ENCODE measurements around the gene DGLUCY.
"Not testable (repeated sequence)": the region's sequence is repeated elsewhere in the genome, so short reads cannot be mapped to it uniquely, and the experiment has no call there.

The DGLUCY gene

DNA sequence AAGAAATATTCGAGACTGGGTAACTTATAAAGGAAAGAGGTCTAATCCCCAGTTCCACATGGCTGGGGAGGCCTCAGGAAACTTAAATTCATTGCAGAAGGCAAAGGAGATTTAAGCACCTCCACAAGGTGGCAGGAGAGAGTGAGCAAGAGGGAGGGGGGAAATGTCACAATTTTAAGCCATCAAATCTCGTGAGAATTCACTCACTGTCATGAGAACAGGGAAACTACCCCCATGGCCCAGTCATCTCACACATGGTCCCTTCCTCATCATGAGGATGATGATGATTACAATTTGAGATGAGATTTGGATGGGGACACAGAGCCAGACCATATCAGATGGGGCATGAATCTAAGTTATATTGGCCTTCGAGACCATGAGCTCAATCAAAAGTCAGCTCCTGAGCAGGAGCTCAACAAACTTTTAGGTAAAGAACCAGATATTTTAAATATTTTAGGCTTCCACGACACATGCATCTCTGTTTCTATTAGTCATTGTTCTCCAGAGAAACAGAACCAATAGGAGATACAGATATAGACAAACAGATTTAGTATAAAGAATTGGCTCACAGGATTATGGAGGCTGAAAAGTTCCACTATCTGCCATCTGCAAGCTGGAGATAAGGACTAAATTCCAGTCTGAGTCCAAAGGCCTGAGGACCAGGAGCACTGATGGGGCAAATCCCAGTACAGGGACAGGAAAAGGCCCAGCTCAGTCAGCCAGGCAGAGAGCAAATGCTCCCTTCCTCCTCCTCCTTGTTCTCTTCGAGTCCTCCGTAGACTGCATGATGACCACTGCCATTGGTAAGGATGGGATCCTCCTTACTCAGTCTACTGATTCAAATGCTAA, 24.9 kb downstream of the DGLUCY start:
- no peak for DNase-seq (ENCODE audit: low read depth in 2 of 2)

DNA sequence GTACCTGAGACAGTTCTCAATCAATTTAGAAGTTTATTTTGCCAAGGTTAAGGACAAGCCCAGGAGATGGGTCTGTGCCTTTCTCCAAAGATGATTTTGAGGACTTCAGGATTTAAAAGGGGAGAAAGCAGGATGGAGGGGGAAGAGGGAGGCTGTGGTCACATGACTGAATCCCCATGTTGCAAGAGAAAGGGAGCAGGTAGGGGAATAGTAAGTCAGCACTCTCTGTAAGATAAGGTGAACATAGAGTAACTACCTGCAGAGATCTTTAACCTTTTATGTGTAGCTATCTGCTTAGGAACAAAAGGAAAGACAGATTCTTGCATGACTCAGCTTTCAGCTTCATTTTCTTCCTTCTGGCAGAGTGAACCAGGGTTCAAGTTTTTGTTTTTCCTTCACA, 25.9 kb downstream of the DGLUCY start:
- no peak for DNase-seq (ENCODE audit: low read depth in 2 of 2)

DNA sequence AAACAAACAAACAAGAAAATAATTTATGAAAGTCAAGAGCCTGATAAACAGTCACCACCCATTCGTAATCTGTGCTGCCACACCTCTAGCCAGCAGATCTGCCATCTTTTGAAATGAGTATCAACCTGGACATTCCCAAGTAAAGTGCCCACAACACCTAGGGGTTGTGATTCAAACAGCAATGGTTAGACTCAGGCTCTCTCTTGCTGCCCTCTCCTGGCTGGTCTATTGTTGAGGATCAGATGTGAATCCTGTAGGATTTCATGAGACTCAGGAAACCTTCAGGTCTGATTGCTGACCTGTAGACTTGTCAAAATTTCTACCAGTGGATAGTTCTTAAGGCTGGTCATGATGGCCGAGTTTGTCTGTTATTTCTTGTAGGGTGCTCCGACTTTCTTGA, 26.8 kb downstream of the DGLUCY start:
- no peak for DNase-seq (ENCODE audit: low read depth in 2 of 2)

DNA sequence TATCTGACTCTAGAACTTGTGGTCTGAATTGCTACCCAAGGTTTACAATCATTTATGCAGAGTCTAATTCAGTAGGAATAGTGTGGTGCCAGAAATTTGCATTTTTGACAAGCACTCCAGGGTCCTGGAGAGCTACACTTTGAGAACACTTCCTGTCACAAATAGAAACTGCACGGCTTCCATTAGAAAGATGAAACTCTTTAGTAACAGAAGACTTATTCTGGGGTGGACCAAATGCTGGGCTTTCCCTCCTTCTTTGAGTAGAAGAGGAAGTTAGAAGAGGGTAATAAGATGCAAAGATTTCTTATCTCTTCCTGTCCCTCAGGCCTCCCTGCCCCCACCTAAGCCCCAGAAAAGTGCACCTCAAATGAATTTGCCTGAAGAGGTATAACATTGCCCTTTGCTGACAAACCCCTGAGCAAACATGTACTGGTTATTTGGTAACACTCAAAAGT, 28.4 kb downstream of the DGLUCY start:
- no peak for DNase-seq (ENCODE audit: low read depth in 2 of 2)

DNA sequence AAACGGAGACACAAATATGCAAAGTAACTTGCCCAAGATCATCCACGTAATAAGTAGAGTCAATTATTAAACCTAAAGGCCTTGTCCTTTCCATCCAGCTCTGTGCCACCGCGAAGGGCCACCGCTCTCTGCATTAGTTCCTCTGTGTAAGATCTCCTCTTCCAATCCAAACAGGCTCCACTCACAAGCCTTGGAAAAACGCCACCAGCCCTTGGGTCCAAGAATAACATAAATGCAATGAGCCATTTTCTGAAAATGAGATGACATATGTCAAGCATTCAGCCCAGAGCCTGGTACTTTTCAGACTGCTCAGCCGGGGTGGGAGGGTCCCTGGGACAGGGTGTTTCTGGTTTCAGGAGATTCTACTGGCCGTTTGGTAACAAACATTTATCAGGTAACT, 30.0 kb downstream of the DGLUCY start:
- no peak for DNase-seq (ENCODE audit: low read depth in 2 of 2)

DNA sequence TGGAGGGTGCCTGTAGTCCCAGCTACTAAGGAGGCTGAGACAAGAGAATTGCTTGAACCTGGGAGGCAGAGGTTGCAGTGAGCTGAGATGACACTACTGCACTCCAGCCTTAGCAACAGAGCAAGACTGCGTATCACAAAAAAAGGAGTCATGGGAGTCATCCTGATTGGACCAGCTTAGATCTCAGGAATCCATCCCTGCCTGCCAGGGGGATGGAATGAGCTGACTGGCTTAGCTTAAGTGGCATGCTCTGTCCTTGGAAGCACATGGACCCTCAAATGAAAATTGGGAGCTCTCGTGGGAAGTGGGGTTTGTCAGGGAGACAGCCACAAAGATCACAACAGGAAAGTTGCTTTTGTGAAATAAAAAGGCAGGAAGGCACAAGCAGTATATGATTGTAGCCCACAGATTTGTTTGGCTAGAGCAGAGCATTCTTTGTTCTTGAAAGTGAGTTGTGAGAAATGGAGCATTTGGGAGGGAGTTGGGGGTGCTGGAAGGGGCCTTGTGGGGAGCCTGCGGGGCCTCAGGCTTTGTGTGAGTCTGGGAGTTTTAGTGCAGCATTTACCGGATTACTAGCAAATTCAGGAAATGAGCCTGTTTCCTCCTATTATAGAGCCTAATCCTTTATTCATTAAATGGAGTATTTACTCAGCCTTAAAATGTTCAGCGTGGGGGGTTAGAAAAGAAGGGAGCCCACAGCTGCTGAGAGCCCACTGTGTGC, 30.7 kb downstream of the DGLUCY start:
- peak; percentile 22 to 27 for DNase-seq (ENCODE audit: low read depth in 2 of 2)

DNA sequence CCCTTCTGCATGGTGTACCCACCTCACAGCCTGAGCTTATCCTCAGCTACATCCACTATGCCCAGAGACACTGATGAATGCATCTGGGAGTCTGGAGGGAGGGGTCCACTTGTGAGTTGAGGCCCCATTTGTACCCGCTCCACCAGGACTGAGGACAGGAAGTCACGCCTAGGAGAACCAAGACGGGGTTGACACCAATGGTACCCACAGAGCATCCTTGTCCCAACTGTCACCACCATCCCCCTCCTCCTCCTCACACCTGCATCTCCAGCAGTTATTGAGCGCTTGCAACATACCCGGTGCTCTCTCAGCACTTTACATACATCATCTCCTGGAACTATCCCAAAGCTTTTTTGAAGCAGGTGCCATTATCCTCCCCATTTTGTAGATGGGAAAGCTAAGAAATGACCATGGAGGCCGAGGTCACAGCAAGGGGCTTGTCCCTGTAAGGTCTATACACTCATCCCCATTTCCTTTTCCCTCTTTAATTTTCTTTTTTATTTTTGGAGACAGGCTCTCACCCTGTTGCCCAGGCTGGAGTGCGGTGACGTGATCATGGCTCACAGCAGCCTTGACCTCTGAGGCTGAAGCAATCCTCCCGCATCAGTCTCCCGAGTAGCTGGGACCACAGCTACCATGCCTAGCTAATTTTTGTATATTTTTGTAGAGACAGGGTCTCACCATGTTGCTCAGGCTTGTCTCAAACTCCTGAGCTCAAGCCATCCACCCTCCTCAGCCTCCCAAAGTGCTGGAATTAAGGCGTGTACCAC, 31.7 kb downstream of the DGLUCY start:
- DNase-seq (ENCODE audit: low read depth in 2 of 2), result no peak

DNA sequence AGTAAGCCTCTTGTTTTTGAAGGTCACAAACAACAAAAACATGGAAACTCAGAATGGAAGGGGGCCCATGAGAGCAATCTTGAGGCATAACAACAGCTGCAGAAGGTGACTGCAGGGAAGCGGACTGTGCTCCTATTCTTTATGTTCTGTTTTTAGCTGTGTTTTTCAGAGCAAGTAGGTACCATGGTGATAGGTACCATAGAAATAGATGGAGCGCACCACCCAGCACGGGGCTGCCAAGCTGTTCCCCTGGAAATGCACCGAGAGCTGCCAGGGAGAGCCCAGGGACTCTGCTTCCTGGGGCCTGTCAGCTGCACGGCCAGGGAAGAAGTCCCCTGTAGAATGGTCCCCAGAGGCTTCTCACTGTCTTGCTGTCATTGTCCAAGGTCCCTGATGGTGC, 32.8 kb downstream of the DGLUCY start:
- no peak for DNase-seq (ENCODE audit: low read depth in 2 of 2)

DNA sequence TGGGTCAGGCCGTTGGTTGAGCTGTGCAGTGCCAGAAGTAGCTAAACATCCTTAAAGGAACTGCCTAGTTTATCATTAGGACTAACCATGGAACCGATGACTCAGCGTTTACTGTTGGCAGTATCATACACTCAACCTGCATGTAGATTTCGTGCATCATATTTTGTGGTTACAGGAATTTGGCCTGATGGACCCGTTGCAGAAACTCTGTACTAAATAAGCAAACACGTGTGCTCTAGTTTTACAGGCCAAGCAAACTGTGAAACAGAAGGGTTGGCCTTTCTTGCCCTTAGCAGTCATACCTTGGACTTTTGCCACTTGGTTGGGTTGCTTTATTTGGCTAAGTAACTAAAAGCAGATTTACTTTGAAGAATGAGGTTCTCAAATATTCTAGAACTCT, 35.6 kb downstream of the DGLUCY start:
- peak; percentile 96 to 97 for DNase-seq (ENCODE audit: low read depth in 2 of 2)

DNA sequence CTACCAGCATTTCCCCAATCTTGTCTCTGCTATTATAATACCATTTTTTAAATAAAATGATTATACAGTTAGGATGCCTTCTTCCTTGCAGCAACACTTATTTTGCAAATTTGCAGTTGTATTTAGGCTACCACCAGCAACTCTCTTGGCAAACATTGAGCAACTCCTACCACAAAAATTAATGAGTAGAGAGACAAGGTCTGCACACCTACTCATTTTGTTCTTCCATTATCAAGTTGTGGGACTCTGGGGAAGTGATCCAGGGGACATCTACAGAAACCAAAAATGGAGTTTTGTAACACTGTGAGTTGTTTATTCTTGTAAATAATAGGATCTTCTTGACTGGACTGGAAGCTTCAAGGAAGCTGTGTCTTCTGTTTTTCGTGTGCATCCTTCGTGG, 38.6 kb downstream of the DGLUCY start:
- no peak for DNase-seq (ENCODE audit: low read depth in 2 of 2)

DNA sequence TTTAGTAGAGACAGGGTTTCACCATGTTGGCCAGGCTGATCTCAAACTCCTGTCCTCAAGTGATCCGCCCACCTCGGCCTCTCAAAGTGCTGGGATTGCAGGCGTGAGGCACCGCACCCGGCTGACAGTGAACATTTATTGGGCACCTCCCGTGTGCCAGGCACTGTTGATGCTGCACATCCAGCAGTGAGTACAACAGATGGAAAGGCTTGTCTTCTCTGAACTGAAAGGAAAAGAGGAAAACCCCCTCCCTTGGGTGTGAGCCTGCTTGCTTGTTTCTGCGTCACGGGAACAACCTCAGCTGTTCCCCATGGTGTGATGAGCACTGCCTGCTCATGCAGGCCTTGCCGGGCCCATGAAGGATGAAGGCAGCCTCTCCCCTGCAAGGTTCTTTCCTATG, 39.5 kb downstream of the DGLUCY start:
- no peak for DNase-seq (ENCODE audit: low read depth in 2 of 2)

DNA sequence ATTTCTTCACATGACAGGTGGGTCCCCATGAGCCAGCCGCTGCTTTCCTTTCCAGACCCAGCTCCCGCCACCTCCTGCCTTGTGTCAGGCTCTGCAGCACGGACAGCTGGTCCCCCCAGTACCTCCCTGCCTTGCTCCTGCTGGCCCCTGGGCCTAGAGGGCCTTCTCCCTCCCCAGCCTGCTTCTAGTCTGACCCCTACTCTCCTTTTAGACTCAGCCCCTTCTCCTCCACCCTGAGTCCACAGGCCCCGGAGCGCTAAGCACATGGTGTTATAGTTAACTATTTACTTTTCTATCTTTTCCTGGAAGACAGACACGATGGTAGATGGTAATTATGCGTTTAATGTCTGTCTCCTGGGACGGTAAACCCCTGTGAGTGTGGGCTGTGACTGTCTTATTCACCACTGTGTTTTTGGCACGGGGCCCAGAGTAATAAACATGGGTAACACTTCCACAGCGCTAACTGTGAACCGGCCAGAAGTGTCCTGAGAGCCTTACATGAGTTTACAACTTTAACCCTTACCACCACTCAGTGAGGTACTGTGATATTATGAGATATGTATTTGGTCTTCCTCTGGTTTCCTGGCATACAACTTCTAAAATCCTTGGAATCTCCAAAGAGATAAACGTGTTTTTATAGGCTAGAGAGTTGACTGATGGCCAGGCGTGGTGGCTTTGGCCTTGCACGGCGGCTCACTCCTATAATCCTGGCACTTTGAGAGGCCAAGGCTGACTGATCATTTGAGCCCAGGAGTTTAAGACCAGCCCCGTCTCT, 41.2 kb downstream of the DGLUCY start:
- peak; percentile 29 to 32 for DNase-seq (ENCODE audit: low read depth in 2 of 2)

DNA sequence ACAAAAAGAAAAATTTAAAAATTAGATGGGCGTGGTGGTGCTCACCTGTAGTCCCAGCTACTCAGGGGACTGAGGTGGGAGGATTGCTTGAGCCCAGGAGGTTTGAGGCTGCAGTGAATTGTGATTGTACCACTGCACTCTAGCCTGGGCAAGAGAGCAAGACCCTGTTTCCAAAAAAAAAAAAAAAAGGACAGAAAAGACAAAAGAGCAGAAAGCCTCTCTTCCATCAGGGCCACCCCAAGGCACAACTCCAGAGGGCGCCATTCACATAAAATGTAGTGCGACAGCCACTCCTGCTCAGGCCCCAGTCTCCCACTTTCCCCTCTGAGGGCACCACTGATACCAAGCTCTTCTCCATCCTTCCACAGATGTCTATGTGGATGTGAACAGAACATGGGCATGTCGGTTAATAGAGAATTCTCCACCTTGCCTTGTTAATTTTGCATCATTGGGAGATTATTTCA, 41.8 kb downstream of the DGLUCY start:
- no peak for DNase-seq (ENCODE audit: low read depth in 2 of 2)

DNA sequence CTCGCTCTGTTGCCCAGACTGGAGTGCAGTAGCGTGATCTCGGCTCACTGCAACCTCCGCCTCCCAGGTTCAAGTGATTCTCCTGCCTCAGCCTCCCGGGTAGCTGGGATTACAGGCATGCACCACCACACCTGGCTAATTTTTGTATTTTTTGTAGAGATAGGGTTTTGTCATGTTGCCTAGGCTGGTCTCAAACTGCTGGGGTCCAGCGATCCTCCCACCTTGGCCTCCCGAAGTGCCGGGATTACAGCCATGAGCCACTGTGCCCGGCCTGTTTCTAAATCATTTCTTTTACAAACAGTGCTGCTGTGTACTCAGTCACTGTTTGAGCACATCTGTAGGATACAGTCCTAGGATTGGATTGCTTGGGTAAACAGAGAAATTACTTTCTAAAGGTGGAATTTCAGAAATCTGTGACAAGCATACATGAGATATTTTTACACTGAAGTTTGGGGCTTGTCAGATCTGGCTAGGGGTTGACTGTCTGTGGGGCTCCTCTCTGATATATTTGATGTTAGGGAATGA, 42.3 kb downstream of the DGLUCY start:
- not testable (repeated sequence) for DNase-seq (ENCODE audit: low read depth in 2 of 2)

DNA sequence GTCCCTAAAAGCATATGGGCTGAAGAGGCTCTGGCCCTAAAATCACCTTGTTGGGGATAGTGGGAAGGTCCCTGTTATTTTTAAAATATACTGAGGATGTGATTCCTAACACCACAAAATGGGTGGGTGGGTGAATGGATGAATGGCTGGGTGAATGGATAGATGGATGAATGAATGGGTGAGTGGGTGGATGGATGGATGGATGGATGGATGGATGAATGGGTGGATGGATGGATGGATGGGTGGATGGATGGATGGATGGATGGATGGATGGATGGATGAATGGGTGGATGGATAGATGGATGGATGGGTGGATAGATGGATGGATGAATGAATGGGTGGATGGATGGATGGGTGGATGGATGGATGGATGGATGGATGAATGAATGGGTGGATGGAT, 43.0 kb downstream of the DGLUCY start:
- DNase-seq (ENCODE audit: low read depth in 2 of 2), result not testable (repeated sequence)

DNA sequence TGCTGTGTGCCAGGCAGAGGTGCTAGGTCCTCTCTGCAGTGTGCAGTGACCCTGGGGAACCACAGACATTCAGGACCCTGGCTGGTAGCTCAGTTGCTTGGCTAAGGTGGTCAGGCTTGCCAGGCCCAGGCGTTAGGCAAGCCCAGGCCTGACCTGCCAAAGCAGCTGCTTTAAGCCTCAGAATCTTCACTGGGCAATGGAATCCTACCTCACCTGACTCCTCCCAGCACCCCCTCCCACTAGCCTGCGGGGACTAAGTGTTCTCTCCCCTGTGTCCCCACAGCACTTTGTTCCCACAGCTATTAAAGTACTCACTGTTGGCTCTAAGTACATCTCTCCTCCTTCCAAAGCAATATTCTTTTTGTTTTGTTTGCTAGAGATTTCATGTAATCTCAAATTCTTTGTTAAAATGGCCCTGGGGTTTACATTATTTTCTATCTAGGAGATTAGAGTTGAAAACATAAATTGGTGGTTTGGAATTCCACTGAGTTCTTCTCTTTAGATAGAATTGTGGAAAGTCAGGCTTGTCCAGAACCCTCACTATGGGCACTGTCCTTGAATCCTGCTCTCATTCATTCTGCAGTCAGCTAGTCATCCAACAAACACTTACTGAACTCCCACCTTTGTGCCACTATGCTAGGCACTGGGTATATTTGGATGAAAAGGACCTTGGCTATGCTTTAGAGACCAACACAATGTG, 44.4 kb downstream of the DGLUCY start:
- DNase-seq (ENCODE audit: low read depth in 2 of 2), result no peak

DNA sequence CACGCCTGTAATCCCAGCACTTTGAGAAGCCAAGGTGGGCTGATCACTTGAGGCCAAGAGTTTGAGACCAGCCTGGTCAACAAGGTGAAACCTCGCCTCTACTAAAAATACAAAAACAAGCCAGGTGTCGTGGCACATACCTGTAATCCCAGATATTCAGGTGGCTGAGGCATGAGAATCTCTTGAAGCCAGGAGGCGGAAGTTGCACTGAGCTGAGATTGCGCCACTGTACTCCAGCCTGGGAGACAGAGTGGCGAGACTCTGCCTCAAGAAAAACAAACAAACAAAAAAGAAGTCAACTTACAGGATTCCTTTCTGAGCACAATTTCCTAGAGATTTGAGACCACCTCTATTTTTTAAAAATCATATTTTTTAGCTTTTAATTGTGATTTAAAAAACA, 45.3 kb downstream of the DGLUCY start:
- DNase-seq (ENCODE audit: low read depth in 2 of 2), result no peak

DNA sequence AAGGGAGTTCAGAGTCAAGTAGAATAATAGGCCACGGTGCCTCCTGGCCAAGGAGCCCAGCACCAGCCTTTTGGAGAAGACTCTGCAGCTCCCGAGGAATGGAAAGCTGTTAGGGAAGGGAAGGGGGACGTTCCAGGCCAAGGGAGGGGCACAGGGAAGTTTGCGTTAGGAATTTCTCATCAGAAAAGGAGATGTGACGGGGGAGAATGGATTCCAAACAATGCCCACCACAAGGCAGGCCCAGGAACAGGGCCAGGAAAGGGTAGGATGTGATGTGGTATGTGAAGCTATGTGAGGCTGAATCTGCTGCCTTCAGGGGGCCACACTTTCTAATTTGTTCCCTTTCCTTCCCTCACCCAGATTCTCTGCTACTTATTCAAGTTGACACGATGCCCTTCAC, 46.0 kb downstream of the DGLUCY start:
- no peak for DNase-seq (ENCODE audit: low read depth in 2 of 2)

DNA sequence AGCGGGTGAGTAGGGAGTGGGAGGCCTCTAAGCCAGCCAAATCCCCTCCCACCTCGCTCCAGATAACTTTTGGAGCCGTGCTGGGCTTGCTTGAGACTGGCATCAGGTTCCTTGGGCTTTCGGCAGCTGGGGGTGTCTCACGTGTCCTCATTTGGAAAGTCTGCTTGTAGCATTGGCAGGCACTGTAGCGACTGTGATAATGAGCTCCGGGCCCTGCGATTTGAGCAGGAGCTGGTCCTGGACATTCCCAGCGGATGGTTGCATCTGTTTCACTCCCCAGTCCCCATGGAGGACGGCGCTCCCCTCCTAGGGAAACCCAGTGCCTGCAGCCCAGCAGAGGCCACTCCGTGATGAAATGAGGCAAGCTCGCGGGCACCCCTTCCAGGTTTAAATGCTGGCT, 49.4 kb downstream of the DGLUCY start:
- DNase-seq (ENCODE audit: low read depth in 2 of 2), result no peak

DNA sequence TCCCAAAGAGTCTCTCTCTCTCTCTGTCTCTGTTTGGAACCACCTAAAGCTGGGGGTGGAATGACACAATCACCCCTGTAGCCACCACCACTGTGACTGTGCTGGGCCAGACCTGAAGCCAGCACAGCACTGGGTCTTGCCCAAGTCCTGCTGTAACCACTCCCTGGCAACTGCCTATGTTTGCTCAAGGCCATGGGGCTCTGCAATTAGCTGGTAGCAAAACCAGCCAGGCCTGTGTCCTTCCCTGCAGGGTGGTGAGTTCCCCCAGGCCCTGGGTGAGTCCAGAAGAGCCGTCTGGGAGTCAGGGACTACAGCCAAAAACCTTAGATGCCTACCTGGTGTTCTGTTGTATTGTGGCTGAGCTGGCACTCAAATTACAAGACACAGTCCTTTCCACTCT, 50.8 kb downstream of the DGLUCY start:
- no peak for DNase-seq (ENCODE audit: low read depth in 2 of 2)

DNA sequence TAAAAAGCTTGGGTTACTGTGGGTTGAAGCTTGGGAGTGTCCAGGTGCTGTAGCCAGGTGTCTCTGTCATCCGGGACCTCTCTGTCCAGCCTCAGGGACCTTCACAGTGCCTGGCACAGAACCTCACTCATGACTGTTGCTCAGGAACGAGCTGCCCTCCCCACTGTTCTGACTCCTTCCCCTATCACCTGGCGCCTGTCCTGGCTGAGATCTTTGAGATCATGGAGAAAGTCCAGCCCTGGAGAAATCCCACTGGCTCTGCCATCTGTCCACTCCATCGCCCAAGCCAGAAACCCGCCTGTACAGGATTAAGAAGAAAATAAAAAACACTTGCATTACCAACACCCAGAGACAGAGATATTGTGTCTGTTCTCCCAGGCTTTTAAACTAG, 53.5 kb downstream of the DGLUCY start:
- no peak for DNase-seq (ENCODE audit: low read depth in 2 of 2)

Measured in fibroblast of skin of left biceps (primary cell).